SK-N-SH (cell line): ENCODE data around the gene MEIKIN. TPM values are rescaled to one million over a fixed set of nuclear protein-coding genes. Genes with fewer than 3 reads are reported as not detected.

ENCODE experiments used
- CTCF ChIA-PET: fragments of 300-600, 350-600 bp; formaldehyde crosslinking; extraction: SDS; loops from one replicate; lab custom pipeline; 2021; lab: Yijun Ruan, JAX
- POLR2A ChIA-PET: fragments of 350-600 bp; sonication (Branson Sonifier 250); formaldehyde crosslinking; extraction: SDS; loops from one replicate; lab custom pipeline; 2020; ENCODE audit warnings: antibody characterized with exemption, inconsistent platforms; lab: Yijun Ruan, JAX
- DNase-seq: peaks from one replicate; pipeline ENCODE4 v3.0.0; 2012
- H2AFZ ChIP-seq: fragments of 200-600 bp; sonication (generic); 2 replicates; pipeline ENCODE4 v1.8.1; 2016; ENCODE audit warnings: antibody characterized with exemption, mild to moderate bottlenecking, low read depth
- H3F3A ChIP-seq: fragments of 200-600 bp; sonication (generic); replicated peaks from 2 replicates; pipeline ENCODE3; 2016; ENCODE audit warnings: antibody characterized with exemption, mild to moderate bottlenecking; ENCODE audit not compliant: insufficient read depth
- H3K27ac ChIP-seq, 2 experiments: fragments of 200-500 bp in 1 of 2; fragments of 200-600 bp in 1 of 2; sonication (Bioruptor generic) in 1 of 2; sonication (generic), shearing (Covaris generic) in 1 of 2; 2 replicates each; pipeline versions ENCODE4 v1.5.1 to v1.6.1; 2014 to 2016; ENCODE audit warnings: low read depth in 2 of 2, inconsistent platforms in 1 of 2, low read length in 1 of 2, mild to moderate bottlenecking in 1 of 2, mixed read lengths in 1 of 2
- H3K27me3 ChIP-seq: fragments of 200-600 bp; sonication (generic), shearing (Covaris generic); 2 replicates; pipeline ENCODE4 v1.6.1; 2016; ENCODE audit warnings: mixed run types; ENCODE audit not compliant: insufficient read depth
- H3K36me3 ChIP-seq, 2 experiments: fragments of 200-500 bp in 1 of 2; fragments of 200-600 bp in 1 of 2; sonication (Bioruptor generic) in 1 of 2; sonication (generic) in 1 of 2; replicated peaks in 1 of 2; 2 replicates each; pipeline versions ENCODE3 to v1.5.1; 2014 to 2016; ENCODE audit warnings: low read length in 1 of 2, mild to moderate bottlenecking in 1 of 2; ENCODE audit not compliant: insufficient read depth in 2 of 2, control insufficient read depth in 1 of 2
- H3K4me1 ChIP-seq, 2 experiments: fragments of 200-500 bp in 1 of 2; fragments of 200-600 bp in 1 of 2; sonication (Bioruptor generic) in 1 of 2; sonication (generic), shearing (Covaris generic) in 1 of 2; 2 replicates each; pipeline versions ENCODE4 v1.5.1 to v1.6.1; 2014 to 2016; ENCODE audit warnings: low read depth in 1 of 2, low read length in 1 of 2, mixed run types in 1 of 2; ENCODE audit not compliant: insufficient read depth in 2 of 2, control insufficient read depth in 1 of 2
- H3K4me2 ChIP-seq: fragments of 200-600 bp; sonication (generic), shearing (Covaris generic); 2 replicates; pipeline ENCODE4 v1.6.1; 2017; ENCODE audit warnings: mixed run types
- H3K4me3 ChIP-seq, 2 experiments: fragments of 200-500 bp in 1 of 2; fragments of 200-600 bp in 1 of 2; sonication (Bioruptor generic) in 1 of 2; sonication (generic), shearing (Covaris generic) in 1 of 2; 2 replicates each; pipeline versions ENCODE4 v1.5.1 to v1.8.1; 2014 to 2016; ENCODE audit warnings: low read depth in 2 of 2, inconsistent platforms in 1 of 2, low read length in 1 of 2, mild to moderate bottlenecking in 1 of 2, mixed read lengths in 1 of 2, moderate library complexity in 1 of 2
- H3K79me2 ChIP-seq: fragments of 200-600 bp; sonication (generic); 2 replicates; pipeline ENCODE4 v1.8.1; 2017; ENCODE audit warnings: mild to moderate bottlenecking; ENCODE audit not compliant: insufficient read depth
- H3K9ac ChIP-seq: fragments of 200-600 bp; sonication (generic); 2 replicates; pipeline ENCODE4 v1.6.1; 2017; ENCODE audit warnings: mixed run types
- H3K9me2 ChIP-seq: fragments of 200-600 bp; sonication (generic); 2 replicates; pipeline ENCODE4 v1.6.1; 2017; ENCODE audit warnings: mixed run types
- H3K9me3 ChIP-seq: fragments of 200-600 bp; sonication (generic); 2 replicates; pipeline ENCODE4 v1.6.1; 2017; ENCODE audit warnings: mixed run types, mild to moderate bottlenecking, moderate library complexity
- H4K20me1 ChIP-seq: fragments of 200-600 bp; sonication (generic); 2 replicates; pipeline ENCODE4 v1.6.1; 2017; ENCODE audit warnings: mild to moderate bottlenecking, mixed run types; ENCODE audit not compliant: insufficient read depth
- EP300 ChIP-seq, 2 experiments: IDR thresholded peaks; 2 replicates each; pipeline versions ENCODE4 v1.4.0 to v1.6.1; 2012; ENCODE audit warnings: borderline replicate concordance in 1 of 2, low read depth in 1 of 2, low read length in 1 of 2
- EZH2phosphoT487 ChIP-seq: fragments of 200-600 bp; sonication (generic); IDR thresholded peaks from 2 replicates; pipeline ENCODE4 v1.6.1; 2017; ENCODE audit warnings: low read depth, mixed run types, mild to moderate bottlenecking, antibody characterized with exemption, moderate library complexity, borderline replicate concordance
- FOXJ3 ChIP-seq: sonication (generic); formaldehyde crosslinking; IDR thresholded peaks from 2 replicates; pipeline ENCODE4 v1.5.1; 2020; ENCODE audit warnings: mild to moderate bottlenecking, missing genetic modification reagents
- NRF1 ChIP-seq: IDR thresholded peaks from 2 replicates; pipeline ENCODE4 v1.6.1; 2012; ENCODE audit warnings: low read depth, mild to moderate bottlenecking, low read length
- PBX3 ChIP-seq: IDR thresholded peaks from 2 replicates; pipeline ENCODE4; 2012
- RAD21 ChIP-seq: IDR thresholded peaks from 2 replicates; pipeline ENCODE4 v1.6.1; 2012; ENCODE audit warnings: mild to moderate bottlenecking, low read length
- RCOR1 ChIP-seq: fragments of 150-350 bp; IDR thresholded peaks from 2 replicates; pipeline ENCODE4 v1.6.1; 2017; ENCODE audit warnings: antibody characterized with exemption, low read length
- RFX5 ChIP-seq: IDR thresholded peaks from 2 replicates; pipeline ENCODE4 v1.6.1; 2012; ENCODE audit warnings: mild to moderate bottlenecking, improper control_type of control experiment, low read length
- SIN3A ChIP-seq: IDR thresholded peaks from 2 replicates; pipeline ENCODE4 v1.6.1; 2012; ENCODE audit warnings: low read depth, mild to moderate bottlenecking, low read length, moderate library complexity, borderline replicate concordance
- TAF1 ChIP-seq: IDR thresholded peaks from 2 replicates; pipeline ENCODE4 v1.6.1; 2012; ENCODE audit warnings: low read depth, mild to moderate bottlenecking, low read length, moderate library complexity, borderline replicate concordance
- YY1 ChIP-seq: IDR thresholded peaks from 2 replicates; pipeline ENCODE4 v1.4.0; 2012; ENCODE audit warnings: low read depth, mild to moderate bottlenecking
- WGBS: methylation state at CpG from one replicate; pipeline ENCODE4 v1.1.6; 2017; ENCODE audit warnings: low lambda C conversion rate; 5-methylcytosine and 5-hydroxymethylcytosine counted together
- polyA plus RNA-seq, 3 experiments: library from polyadenylated mRNA; depleted of rRNA; stranded (reverse); fragments of >200 nt; gene quantifications; 2 replicates each; pipeline ENCODE4 v1.2.3, GENCODE V29; 2012
- TF ChIP-seq, protein P1 (sequence below): IDR thresholded peaks from 2 replicates; pipeline ENCODE4 v1.4.0; 2012; ENCODE audit warnings: low read depth, borderline replicate concordance
- TF ChIP-seq, protein P2 (sequence below): IDR thresholded peaks from 2 replicates; pipeline ENCODE4 v1.4.0; 2012; ENCODE audit warnings: low read depth, borderline replicate concordance

The MEIKIN gene
- polyA plus RNA-seq, 1 of the 3 experiments (the other 2 are of a cell fraction): not detected

- no peak for DNase-seq
- Histone ChIP-seq H3K79me2 (peaks cover 100% of the 10 kb centered on the region), H4K20me1 (peaks cover 67% of the 10 kb centered on the region), H3K4me3 (no peak overlapping the region), H3K4me2 (no peak overlapping the region), H3K9me3 (no peaks in the 10 kb centered on the region), H3K36me3 (peaks cover 0 to 4% of the 10 kb centered on the region in 2 experiments), H2AFZ (no peak overlapping the region), H3K27me3 (no peaks in the 10 kb centered on the region), H3K4me1 (peaks cover 0 to 3% of the 10 kb centered on the region in 2 experiments; a peak in 1 of 4 replicates), H3K9ac (no peak overlapping the region), H3K9me2 (no peaks in the 10 kb centered on the region), H3F3A (peaks cover 3% of the 10 kb centered on the region), H3K27ac (no peak overlapping the region)
- TF ChIP-seq NRF1: no peak
- TF ChIP-seq PBX3: peak; percentile 42; the same call in 1 of the 2 replicates
- WGBS: 100% methylated on average over 1 of the region's 1 CpG
- POLR2A ChIA-PET: no interaction called here
- CTCF ChIA-PET: no interaction called here
Observed at GRCh38 chr5:131769336-131769735, 176.1 kb downstream of the MEIKIN start.

GRCh38 chr5:131767891-131768290, 177.6 kb downstream of the MEIKIN start:
- Histone ChIP-seq H4K20me1 (peaks cover 52% of the 10 kb centered on the region), H3K36me3 (peaks cover 0 to 4% of the 10 kb centered on the region in 2 experiments), H3K27me3 (no peaks in the 10 kb centered on the region), H3K27ac (no peak overlapping the region), H3K9ac (no peak overlapping the region), H3F3A (peaks cover 3% of the 10 kb centered on the region), H3K9me3 (no peaks in the 10 kb centered on the region), H3K4me3 (no peak overlapping the region), H3K4me1 (no peaks in the 10 kb centered on the region), H2AFZ (no peak overlapping the region), H3K9me2 (no peaks in the 10 kb centered on the region), H3K79me2 (peaks cover 100% of the 10 kb centered on the region), H3K4me2 (no peak overlapping the region)
- TF ChIP-seq PBX3: no peak
- no peak for TF ChIP-seq EP300 (IDR thresholded peaks at IDR 0.05; ENCODE audit: borderline replicate concordance in 1 of 2, low read depth in 1 of 2, low read length in 1 of 2)
- no peak for DNase-seq
- ChIA-PET POLR2A (no interaction called here), CTCF (interaction anchor here (0.7 kb wide), 1 partner anchor 219 kb away, joined by 3 read pairs; no protein-coding TSS in a partner anchor)

- no peak overlapping the region for H3K4me2 ChIP-seq
- no peak overlapping the region for H3K27ac ChIP-seq
- TF ChIP-seq FOXJ3 (CRISPR knock-in tag): no peak
- TF ChIP-seq EZH2phosphoT487: no peak
- no peak for TF ChIP-seq RAD21
- TF ChIP-seq TAF1: no peak
- no peak for TF ChIP-seq RCOR1
- TF ChIP-seq SIN3A: no peak
- TF ChIP-seq RFX5: no peak
- no peak for TF ChIP-seq YY1
- TF ChIP-seq, protein P1, sequence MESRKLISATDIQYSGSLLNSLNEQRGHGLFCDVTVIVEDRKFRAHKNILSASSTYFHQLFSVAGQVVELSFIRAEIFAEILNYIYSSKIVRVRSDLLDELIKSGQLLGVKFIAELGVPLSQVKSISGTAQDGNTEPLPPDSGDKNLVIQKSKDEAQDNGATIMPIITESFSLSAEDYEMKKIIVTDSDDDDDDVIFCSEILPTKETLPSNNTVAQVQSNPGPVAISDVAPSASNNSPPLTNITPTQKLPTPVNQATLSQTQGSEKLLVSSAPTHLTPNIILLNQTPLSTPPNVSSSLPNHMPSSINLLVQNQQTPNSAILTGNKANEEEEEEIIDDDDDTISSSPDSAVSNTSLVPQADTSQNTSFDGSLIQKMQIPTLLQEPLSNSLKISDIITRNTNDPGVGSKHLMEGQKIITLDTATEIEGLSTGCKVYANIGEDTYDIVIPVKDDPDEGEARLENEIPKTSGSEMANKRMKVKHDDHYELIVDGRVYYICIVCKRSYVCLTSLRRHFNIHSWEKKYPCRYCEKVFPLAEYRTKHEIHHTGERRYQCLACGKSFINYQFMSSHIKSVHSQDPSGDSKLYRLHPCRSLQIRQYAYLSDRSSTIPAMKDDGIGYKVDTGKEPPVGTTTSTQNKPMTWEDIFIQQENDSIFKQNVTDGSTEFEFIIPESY: no peak
- TF ChIP-seq, protein P2, sequence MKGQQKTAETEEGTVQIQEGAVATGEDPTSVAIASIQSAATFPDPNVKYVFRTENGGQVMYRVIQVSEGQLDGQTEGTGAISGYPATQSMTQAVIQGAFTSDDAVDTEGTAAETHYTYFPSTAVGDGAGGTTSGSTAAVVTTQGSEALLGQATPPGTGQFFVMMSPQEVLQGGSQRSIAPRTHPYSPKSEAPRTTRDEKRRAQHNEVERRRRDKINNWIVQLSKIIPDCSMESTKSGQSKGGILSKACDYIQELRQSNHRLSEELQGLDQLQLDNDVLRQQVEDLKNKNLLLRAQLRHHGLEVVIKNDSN: no peak
- WGBS: 96% methylated on average over 3 of the region's 3 CpGs
- no peaks in the 10 kb centered on the region for H3K9me3 ChIP-seq
- no peak overlapping the region for H3K9ac ChIP-seq
- ChIA-PET CTCF (no interaction called here), POLR2A (no interaction called here)
- peaks cover 3% of the 10 kb centered on the region for H3F3A ChIP-seq
- no peaks in the 10 kb centered on the region for H3K4me1 ChIP-seq
- H3K27me3 ChIP-seq: no peaks in the 10 kb centered on the region
- H3K79me2 ChIP-seq: peaks cover 100% of the 10 kb centered on the region
- DNase-seq: no peak
- no peaks in the 10 kb centered on the region for H3K9me2 ChIP-seq
- peaks cover 51% of the 10 kb centered on the region for H4K20me1 ChIP-seq
- no peak overlapping the region for H3K4me3 ChIP-seq
- peaks cover 0 to 6% of the 10 kb centered on the region in 2 experiments for H3K36me3 ChIP-seq
- no peak overlapping the region for H2AFZ ChIP-seq
Observed at GRCh38 chr5:131766689-131767088, 178.8 kb downstream of the MEIKIN start.
